ENCODE data around the gene GLCE. TPM values are rescaled to one million over a fixed set of nuclear protein-coding genes. Genes with fewer than 3 reads are reported as not detected.
"Not testable (repeated sequence)": the region's sequence is repeated elsewhere in the genome, so short reads cannot be mapped to it uniquely, and the experiment has no call there.

The GLCE gene
- total and polyA plus RNA-seq, 11 donors, result 4.0 to 14.3 (median 8.4) TPM

DNA sequence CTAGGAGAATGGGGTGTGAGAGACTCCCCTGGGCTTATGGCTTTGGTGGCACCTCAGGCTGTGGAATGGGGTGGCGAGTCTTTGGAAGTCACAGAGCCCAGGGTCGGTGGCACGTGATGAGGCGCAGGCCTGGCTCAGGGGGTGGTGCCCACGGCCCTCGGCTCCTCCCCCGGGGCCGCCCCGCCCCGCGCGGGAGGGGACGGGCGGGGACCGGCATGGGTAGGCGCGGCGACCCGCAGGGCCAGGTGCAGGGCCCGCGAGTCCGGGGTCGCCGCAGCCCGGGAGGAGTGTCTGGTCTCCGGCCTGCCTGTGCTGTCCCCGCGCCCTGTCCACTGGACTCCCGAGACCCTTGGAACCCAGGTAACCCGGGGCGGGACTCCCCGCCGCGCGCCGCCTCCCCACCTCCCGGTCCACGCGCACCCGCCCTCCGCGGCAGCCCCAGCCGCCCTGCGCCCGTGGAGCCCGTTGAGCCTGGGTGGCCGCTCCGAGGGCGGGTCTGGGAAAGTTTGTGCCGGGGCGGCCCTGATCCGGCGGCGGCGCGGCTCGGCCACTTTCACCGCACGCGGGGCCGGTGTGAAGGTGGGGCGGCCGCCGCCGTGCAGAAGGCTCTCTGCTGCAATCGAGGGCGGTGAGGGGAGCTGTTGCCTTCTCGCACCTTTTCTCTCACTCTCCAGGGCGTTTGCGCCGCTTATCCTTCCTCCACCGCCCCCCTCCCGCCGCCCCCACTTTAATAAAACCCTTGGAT lies 138.4 kb downstream of the GLCE start, which contains the start of gene PAQR5:
Gene PAQR5, plus strand, starts transcription at position 216 of the 745 bp plus-strand sequence. CDS start 61,169 bp downstream, outside the sequence.
- 1 to 3% (median 2%) methylated on average over 28 to 74 of the region's 74 CpGs for WGBS, 4 donors
- Histone ChIP-seq H3K36me3 (no peaks in the 10 kb centered on the region), H3K27ac (peak within 1 kb of the TSS in 2 of 12 donors; percentile 18 to 67), H3K9me3 (no peaks in the 10 kb centered on the region), H3K4me1 (peaks cover 0 to 23% (median 6%) of the 10 kb centered on the region in 12 donors), H3K27me3 (peaks cover 0 to 31% (median 13%) of the 10 kb centered on the region in 9 donors), H3K4me3 (peak within 1 kb of the TSS; percentile 44 to 64 (median 60))
- intact Hi-C loops (cut with DNase I), result no loop called here
- peak; percentile 47 to 88 (median 80) for ATAC-seq
- DNase-seq, result peak in 3 of 5 donors; percentile 17 to 57 (median 35)
- TF ChIP-seq, protein P1, sequence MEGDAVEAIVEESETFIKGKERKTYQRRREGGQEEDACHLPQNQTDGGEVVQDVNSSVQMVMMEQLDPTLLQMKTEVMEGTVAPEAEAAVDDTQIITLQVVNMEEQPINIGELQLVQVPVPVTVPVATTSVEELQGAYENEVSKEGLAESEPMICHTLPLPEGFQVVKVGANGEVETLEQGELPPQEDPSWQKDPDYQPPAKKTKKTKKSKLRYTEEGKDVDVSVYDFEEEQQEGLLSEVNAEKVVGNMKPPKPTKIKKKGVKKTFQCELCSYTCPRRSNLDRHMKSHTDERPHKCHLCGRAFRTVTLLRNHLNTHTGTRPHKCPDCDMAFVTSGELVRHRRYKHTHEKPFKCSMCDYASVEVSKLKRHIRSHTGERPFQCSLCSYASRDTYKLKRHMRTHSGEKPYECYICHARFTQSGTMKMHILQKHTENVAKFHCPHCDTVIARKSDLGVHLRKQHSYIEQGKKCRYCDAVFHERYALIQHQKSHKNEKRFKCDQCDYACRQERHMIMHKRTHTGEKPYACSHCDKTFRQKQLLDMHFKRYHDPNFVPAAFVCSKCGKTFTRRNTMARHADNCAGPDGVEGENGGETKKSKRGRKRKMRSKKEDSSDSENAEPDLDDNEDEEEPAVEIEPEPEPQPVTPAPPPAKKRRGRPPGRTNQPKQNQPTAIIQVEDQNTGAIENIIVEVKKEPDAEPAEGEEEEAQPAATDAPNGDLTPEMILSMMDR (IDR thresholded peaks at IDR 0.05), result no peak
- no peak for TF ChIP-seq POLR2A (IDR thresholded peaks at IDR 0.05)

- peak overlapping the region in 11 of 12 donors; percentile 44 to 64 (median 59) for H3K4me3 ChIP-seq
- H3K27ac ChIP-seq, result no peak overlapping the region
- H3K4me1 ChIP-seq, result peaks cover 0 to 23% (median 6%) of the 10 kb centered on the region in 12 donors
- peaks cover 0 to 31% (median 13%) of the 10 kb centered on the region in 9 donors for H3K27me3 ChIP-seq
- 21 to 41% (median 31%) methylated on average over 11 to 16 of the region's 16 CpGs for WGBS, 4 donors
- TF ChIP-seq, protein P1 (IDR thresholded peaks at IDR 0.05), result no peak
- no peak for TF ChIP-seq POLR2A (IDR thresholded peaks at IDR 0.05)
- ATAC-seq, result no peak
- DNase-seq, result no peak
- H3K36me3 ChIP-seq, result no peaks in the 10 kb centered on the region
- no peaks in the 10 kb centered on the region for H3K9me3 ChIP-seq
- intact Hi-C loops (cut with DNase I), result no loop called here
Observed at GRCh38 chr15:69299451-69299886, 139.0 kb downstream of the GLCE start.

DNA sequence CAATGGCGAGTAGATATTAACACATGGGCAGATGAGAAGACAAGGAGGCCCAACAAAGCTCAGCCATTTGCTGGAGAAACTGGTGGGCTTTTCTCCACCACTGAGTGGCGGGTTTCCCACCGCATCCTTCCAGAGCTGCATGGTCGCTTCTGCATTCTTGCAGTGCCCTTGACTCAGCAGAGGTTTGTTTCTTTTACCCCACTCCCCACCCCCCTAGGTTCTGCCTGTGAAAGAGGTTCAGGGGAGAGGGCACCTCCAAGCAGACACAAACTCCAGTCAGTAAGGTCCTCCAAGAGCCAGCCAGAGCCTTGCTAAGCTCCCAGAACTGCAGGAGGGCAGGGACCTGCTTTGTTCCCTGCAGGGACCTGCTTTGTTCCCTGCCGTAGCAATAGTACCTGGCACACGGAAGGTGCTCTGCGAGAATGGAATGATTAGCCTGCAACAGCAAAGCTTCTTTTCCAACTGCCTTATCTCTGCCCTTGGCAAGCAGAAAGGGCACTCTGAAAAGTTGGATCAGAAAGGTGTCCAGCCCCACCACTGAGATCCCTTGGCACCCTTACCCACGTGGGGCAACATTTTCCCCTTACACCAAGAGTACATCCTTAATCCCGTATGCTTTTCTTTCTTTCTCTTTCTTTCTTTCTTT lies 139.6 kb downstream of the GLCE start:
- Histone ChIP-seq H3K4me3 (peak overlapping the region in 2 of 12 donors; percentile 59), H3K27ac (no peak overlapping the region), H3K36me3 (no peaks in the 10 kb centered on the region), H3K4me1 (peaks cover 0 to 23% (median 6%) of the 10 kb centered on the region in 12 donors), H3K27me3 (peaks cover 0 to 31% (median 13%) of the 10 kb centered on the region in 9 donors), H3K9me3 (no peaks in the 10 kb centered on the region)
- TF ChIP-seq, protein P1 (IDR thresholded peaks at IDR 0.05), result no peak
- no peak for TF ChIP-seq POLR2A (IDR thresholded peaks at IDR 0.05)
- intact Hi-C loops (cut with DNase I), result no loop called here
- no peak for ATAC-seq
- WGBS, 4 donors, result 46 to 59% (median 50%) methylated on average over 9 of the region's 9 CpGs
- DNase-seq, result no peak

DNA sequence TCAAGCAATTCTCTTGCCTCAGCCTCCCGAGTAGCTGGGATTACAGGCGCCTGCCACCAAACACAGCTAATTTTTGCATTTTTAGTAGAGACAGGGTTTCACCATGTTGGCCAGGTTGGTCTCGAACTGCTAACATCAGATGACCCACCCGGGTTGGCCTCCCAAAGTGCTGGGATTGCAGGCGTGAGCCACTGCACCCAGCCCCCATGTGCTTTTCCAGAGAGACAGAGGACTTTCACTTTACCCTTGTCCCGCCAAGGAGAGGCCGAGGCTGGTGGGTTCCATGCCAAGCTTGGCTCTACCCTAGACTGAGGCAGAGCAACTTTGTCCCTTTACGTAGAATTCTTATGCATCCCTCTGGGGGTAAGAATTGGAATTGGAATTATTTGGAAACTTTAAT lies 140.7 kb downstream of the GLCE start:
- peaks cover 0 to 23% (median 6%) of the 10 kb centered on the region in 12 donors for H3K4me1 ChIP-seq
- H3K36me3 ChIP-seq; H3K9me3 ChIP-seq; DNase-seq; H3K4me3 ChIP-seq; H3K27ac ChIP-seq; intact Hi-C loops (cut with DNase I); ATAC-seq: not testable (repeated sequence)
- WGBS, 4 donors, result 87 to 94% (median 92%) methylated on average over 8 of the region's 8 CpGs
- H3K27me3 ChIP-seq, result peaks cover 0 to 31% (median 13%) of the 10 kb centered on the region in 9 donors

GRCh38 chr15:69302087-69302486 lies 141.7 kb downstream of the GLCE start:
- DNase-seq; H3K27ac ChIP-seq; H3K36me3 ChIP-seq; H3K9me3 ChIP-seq; ATAC-seq; intact Hi-C loops (cut with DNase I); H3K4me3 ChIP-seq: not testable (repeated sequence)
- Histone ChIP-seq H3K27me3 (peaks cover 0 to 31% (median 13%) of the 10 kb centered on the region in 9 donors), H3K4me1 (peaks cover 0 to 23% (median 6%) of the 10 kb centered on the region in 12 donors)
- 92 to 97% (median 93%) methylated on average over 6 of the region's 6 CpGs for WGBS, 4 donors

Measured in heart left ventricle (tissue), 16 donors.